Activated CD8-positive, alpha-beta memory T cell treated with anti-CD3 and anti-CD28 coated beads, Interleukin-2, amount 50 U/mL, for 48 hours (primary cell): ENCODE data around the gene TMEM138.

Source experiments
- DNase-seq: peaks from one replicate; pipeline ENCODE4 v3.0.0-alpha.2; 2020

Gene TMEM138

GRCh38 chr11:61342207-61342803, 19.9 kb upstream of the TMEM138 start:
- DNase-seq: no peak

GRCh38 chr11:61343792-61344745, 18.1 kb upstream of the TMEM138 start:
- no peak for DNase-seq

GRCh38 chr11:61345170-61345610, 17.0 kb upstream of the TMEM138 start:
- no peak for DNase-seq

- DNase-seq: no peak
Observed at GRCh38 chr11:61345954-61346843, 16.0 kb upstream of the TMEM138 start.

GRCh38 chr11:61347916-61348461, 14.2 kb upstream of the TMEM138 start:
- no peak for DNase-seq

GRCh38 chr11:61349189-61349751, 12.9 kb upstream of the TMEM138 start:
- DNase-seq: no peak

- no peak for DNase-seq
Observed at GRCh38 chr11:61349916-61350315, 12.3 kb upstream of the TMEM138 start.

- no peak for DNase-seq
Observed at GRCh38 chr11:61350336-61350735, 11.8 kb upstream of the TMEM138 start.

GRCh38 chr11:61350803-61351202, 11.4 kb upstream of the TMEM138 start:
- no peak for DNase-seq

- DNase-seq: no peak
Observed at GRCh38 chr11:61352038-61352437, 10.1 kb upstream of the TMEM138 start.

- DNase-seq: no peak
Observed at GRCh38 chr11:61353131-61354067, 8.8 kb upstream of the TMEM138 start.

GRCh38 chr11:61354208-61354607, 8.0 kb upstream of the TMEM138 start:
- DNase-seq: no peak

- no peak for DNase-seq
Observed at GRCh38 chr11:61356706-61357105, 5.5 kb upstream of the TMEM138 start.

GRCh38 chr11:61357233-61357893, 4.8 kb upstream of the TMEM138 start:
- DNase-seq: no peak

- DNase-seq: no peak
Observed at GRCh38 chr11:61357894-61358239, 4.3 kb upstream of the TMEM138 start.

GRCh38 chr11:61358566-61358965, 3.6 kb upstream of the TMEM138 start:
- DNase-seq: no peak

- DNase-seq: no peak
Observed at GRCh38 chr11:61359516-61359915, 2.7 kb upstream of the TMEM138 start.

GRCh38 chr11:61361237-61361740, 885 bp upstream of the TMEM138 start:
- peak; percentile 60 for DNase-seq

- DNase-seq: peak; percentile 61
Observed at GRCh38 chr11:61362542-61362875, 335 bp downstream of the TMEM138 start.

- DNase-seq: no peak
Observed at GRCh38 chr11:61364012-61364675, 2.0 kb downstream of the TMEM138 start.
